Activated CD4-positive, alpha-beta T cell treated with anti-CD3 and anti-CD28 coated beads, Interleukin-2, Interleukin-6, amounts not matched to agents 100 ng/mL and 50 ng/mL, durations not matched to agents 16 hours and 8 hours (primary cell): ENCODE results near the gene RPS27.
A peak's percentile ranks its signal among the peaks of the same experiment; 100 is the strongest.
"Not testable (repeated sequence)": the region's sequence is repeated elsewhere in the genome, so short reads cannot be mapped to it uniquely, and the experiment has no call there.

Experiments used
- DNase-seq: peaks from one replicate; pipeline ENCODE4 v3.0.0-alpha.2; 2020

RPS27 gene

GRCh38 chr1:153962088-153963029 lies 28.2 kb upstream of the RPS27 start:
- DNase-seq, result no peak

GRCh38 chr1:153963030-153963849 lies 27.3 kb upstream of the RPS27 start, which contains the start of gene SLC39A1:
Gene SLC39A1, minus strand, starts transcription at chr1:153963537. Its CDS starts 822 bp downstream, at chr1:153962715.
- DNase-seq, result peak; percentile 98

- DNase-seq, result no peak
Observed at GRCh38 chr1:153963850-153964331, 26.7 kb upstream of the RPS27 start.

GRCh38 chr1:153967107-153967999 lies 23.2 kb upstream of the RPS27 start, which contains the start of gene CREB3L4:
Gene CREB3L4, plus strand, starts transcription at chr1:153967902. Its CDS starts 624 bp downstream, at chr1:153968526.
- peak; percentile 94 for DNase-seq

- no peak for DNase-seq
Observed at GRCh38 chr1:153968000-153968363, 22.6 kb upstream of the RPS27 start.

- DNase-seq, result no peak
Observed at GRCh38 chr1:153968408-153968807, 22.2 kb upstream of the RPS27 start.

GRCh38 chr1:153968972-153969371 lies 21.6 kb upstream of the RPS27 start:
- DNase-seq, result no peak

- DNase-seq, result no peak
Observed at GRCh38 chr1:153970346-153970745, 20.2 kb upstream of the RPS27 start.

GRCh38 chr1:153973071-153973470 lies 17.5 kb upstream of the RPS27 start:
- no peak for DNase-seq

- DNase-seq, result no peak
Observed at GRCh38 chr1:153973525-153973924, 17.0 kb upstream of the RPS27 start.

GRCh38 chr1:153976819-153977249 lies 13.7 kb upstream of the RPS27 start:
- DNase-seq, result no peak

GRCh38 chr1:153977250-153978240 lies 13.0 kb upstream of the RPS27 start, which contains the start of gene JTB:
Gene JTB, minus strand, starts transcription at chr1:153977674. Its CDS starts 422 bp downstream, at chr1:153977252.
- peak; percentile 92 for DNase-seq

- DNase-seq, result no peak
Observed at GRCh38 chr1:153978274-153978909, 12.2 kb upstream of the RPS27 start.

- DNase-seq, result not testable (repeated sequence)
Observed at GRCh38 chr1:153979091-153979490, 11.5 kb upstream of the RPS27 start.

GRCh38 chr1:153981735-153982134 lies 8.8 kb upstream of the RPS27 start:
- DNase-seq, result not testable (repeated sequence)

GRCh38 chr1:153984123-153984894 lies 6.3 kb upstream of the RPS27 start:
- no peak for DNase-seq

GRCh38 chr1:153985341-153985912 lies 5.1 kb upstream of the RPS27 start:
- peak; percentile 50 for DNase-seq

- no peak for DNase-seq
Observed at GRCh38 chr1:153985941-153986761, 4.4 kb upstream of the RPS27 start, which contains the start of gene RAB13. Gene RAB13, minus strand, starts transcription at chr1:153986339. Its CDS starts 103 bp downstream, at chr1:153986236.
